Mucosa of stomach (tissue), 1 donor: ENCODE measurements around the gene LRRC73.
A peak's percentile ranks its signal among the peaks of the same experiment; 100 is the strongest.

ENCODE experiments used
- H3K27me3 ChIP-seq: one replicate; pipeline ENCODE4 v1.7.0; 2013; ENCODE audit warnings: mild to moderate bottlenecking, low read length; ENCODE audit not compliant: control insufficient read depth, insufficient read depth
- H3K36me3 ChIP-seq: one replicate; pipeline ENCODE4 v1.7.0; 2013; ENCODE audit warnings: low read length; ENCODE audit not compliant: control insufficient read depth, insufficient read depth
- H3K4me1 ChIP-seq: one replicate; pipeline ENCODE4 v1.7.0; 2013; ENCODE audit warnings: mild to moderate bottlenecking, low read length; ENCODE audit not compliant: control insufficient read depth, insufficient read depth
- H3K4me3 ChIP-seq: one replicate; pipeline ENCODE4 v1.7.0; 2013; ENCODE audit warnings: low read length
- H3K9ac ChIP-seq: one replicate; pipeline ENCODE4 v1.7.0; 2013; ENCODE audit warnings: mild to moderate bottlenecking, low read length, moderate library complexity
- H3K9me3 ChIP-seq: one replicate; pipeline ENCODE4 v1.7.0; 2013; ENCODE audit warnings: mild to moderate bottlenecking, low read length, moderate library complexity; ENCODE audit not compliant: control insufficient read depth
- donor health status: Pancreatic carcinoma.

The LRRC73 gene

GRCh38 chr6:43488667-43489276 is 21.4 kb downstream of the LRRC73 start:
- Histone ChIP-seq H3K9me3 (no peaks in the 10 kb centered on the region), H3K4me1 (peaks cover 20% of the 10 kb centered on the region), H3K4me3 (no peak overlapping the region), H3K9ac (no peak overlapping the region), H3K36me3 (no peaks in the 10 kb centered on the region), H3K27me3 (no peaks in the 10 kb centered on the region)

- Histone ChIP-seq H3K4me1 (peaks cover 9% of the 10 kb centered on the region), H3K4me3 (no peak overlapping the region), H3K36me3 (no peaks in the 10 kb centered on the region), H3K9me3 (no peaks in the 10 kb centered on the region), H3K9ac (no peak overlapping the region), H3K27me3 (no peaks in the 10 kb centered on the region)
These were observed 28.4 kb downstream of the LRRC73 start for GRCh38 chr6:43481591-43482236.

- no peaks in the 10 kb centered on the region for H3K9me3 ChIP-seq
- no peaks in the 10 kb centered on the region for H3K27me3 ChIP-seq
- no peak overlapping the region for H3K4me3 ChIP-seq
- H3K36me3 ChIP-seq = no peaks in the 10 kb centered on the region
- no peak overlapping the region for H3K9ac ChIP-seq
- peaks cover 9% of the 10 kb centered on the region for H3K4me1 ChIP-seq
These were observed 29.1 kb downstream of the LRRC73 start for GRCh38 chr6:43481075-43481474.

- H3K4me3 ChIP-seq = peak overlapping the region; percentile 56
- no peaks in the 10 kb centered on the region for H3K9me3 ChIP-seq
- H3K36me3 ChIP-seq = no peaks in the 10 kb centered on the region
- H3K9ac ChIP-seq = peak overlapping the region; percentile 87
- no peaks in the 10 kb centered on the region for H3K27me3 ChIP-seq
- peaks cover 9% of the 10 kb centered on the region for H3K4me1 ChIP-seq
These were observed 32.2 kb downstream of the LRRC73 start for GRCh38 chr6:43478008-43478372.

- Histone ChIP-seq H3K36me3 (no peaks in the 10 kb centered on the region), H3K4me3 (peak within 1 kb of the TSS; percentile 56), H3K4me1 (peaks cover 9% of the 10 kb centered on the region), H3K9ac (peak within 1 kb of the TSS; percentile 87), H3K27me3 (no peaks in the 10 kb centered on the region), H3K9me3 (no peaks in the 10 kb centered on the region)
These were observed 32.7 kb downstream of the LRRC73 start, which contains the start of gene TJAP1 for GRCh38 chr6:43477235-43478007. Gene TJAP1, plus strand, starts transcription at chr6:43477570. Its CDS starts 21,432 bp downstream, at chr6:43499002.

- Histone ChIP-seq H3K36me3 (no peaks in the 10 kb centered on the region), H3K9ac (no peak overlapping the region), H3K4me1 (peaks cover 9% of the 10 kb centered on the region)
These were observed 33.4 kb downstream of the LRRC73 start for GRCh38 chr6:43476746-43477145.

GRCh38 chr6:43475516-43475915 is 34.6 kb downstream of the LRRC73 start:
- Histone ChIP-seq H3K4me3 (no peak overlapping the region), H3K9ac (no peak overlapping the region), H3K36me3 (no peaks in the 10 kb centered on the region), H3K27me3 (no peaks in the 10 kb centered on the region), H3K9me3 (no peaks in the 10 kb centered on the region), H3K4me1 (peaks cover 14% of the 10 kb centered on the region)

More at GRCh38 chr6:43476746-43477145, 33.4 kb downstream of the LRRC73 start:
- Histone ChIP-seq H3K4me3 (peak overlapping the region; percentile 2), H3K9me3 (no peaks in the 10 kb centered on the region), H3K27me3 (no peaks in the 10 kb centered on the region)

GRCh38 chr6:43472515-43472914 is 37.6 kb downstream of the LRRC73 start:
- Histone ChIP-seq H3K9ac (no peak overlapping the region), H3K27me3 (no peaks in the 10 kb centered on the region), H3K4me1 (peaks cover 14% of the 10 kb centered on the region), H3K4me3 (no peak overlapping the region), H3K36me3 (no peaks in the 10 kb centered on the region), H3K9me3 (no peaks in the 10 kb centered on the region)

GRCh38 chr6:43471399-43471798 is 38.7 kb downstream of the LRRC73 start:
- Histone ChIP-seq H3K4me3 (no peak overlapping the region), H3K27me3 (no peaks in the 10 kb centered on the region), H3K4me1 (peaks cover 14% of the 10 kb centered on the region), H3K36me3 (no peaks in the 10 kb centered on the region), H3K9me3 (no peaks in the 10 kb centered on the region), H3K9ac (no peak overlapping the region)

- H3K27me3 ChIP-seq = no peaks in the 10 kb centered on the region
- peaks cover 14% of the 10 kb centered on the region for H3K4me1 ChIP-seq
- no peak overlapping the region for H3K9ac ChIP-seq
- H3K4me3 ChIP-seq = no peak overlapping the region
- no peaks in the 10 kb centered on the region for H3K9me3 ChIP-seq
- H3K36me3 ChIP-seq = no peaks in the 10 kb centered on the region
These were observed 40.2 kb downstream of the LRRC73 start for GRCh38 chr6:43469947-43470346.

- Histone ChIP-seq H3K4me1 (peaks cover 14% of the 10 kb centered on the region), H3K4me3 (no peak overlapping the region), H3K36me3 (no peaks in the 10 kb centered on the region), H3K27me3 (no peaks in the 10 kb centered on the region), H3K9ac (no peak overlapping the region), H3K9me3 (no peaks in the 10 kb centered on the region)
These were observed 41.1 kb downstream of the LRRC73 start for GRCh38 chr6:43468748-43469681.
